Umbilical cord (tissue), 2 donors: ENCODE data around the gene TRMT112. TPM values are rescaled to one million over a fixed set of nuclear protein-coding genes. Genes with fewer than 3 reads are reported as not detected.
A peak's percentile ranks its signal among the peaks of the same experiment; 100 is the strongest.

Source experiments
- DNase-seq: peaks from one replicate; pipeline ENCODE4 v3.0.0-alpha.2; 2015; ENCODE audit warnings: low spot score
- total RNA-seq: library from RNA; depleted of rRNA; stranded (reverse); fragments of >200 nt; gene quantifications from one replicate; pipeline ENCODE4 v1.2.3, GENCODE V29; 2014; ENCODE audit warnings: low replicate concordance; ENCODE audit not compliant: insufficient read depth

The TRMT112 gene
- total RNA-seq, 1 donor from 2014 or later, result 226 TPM

DNA sequence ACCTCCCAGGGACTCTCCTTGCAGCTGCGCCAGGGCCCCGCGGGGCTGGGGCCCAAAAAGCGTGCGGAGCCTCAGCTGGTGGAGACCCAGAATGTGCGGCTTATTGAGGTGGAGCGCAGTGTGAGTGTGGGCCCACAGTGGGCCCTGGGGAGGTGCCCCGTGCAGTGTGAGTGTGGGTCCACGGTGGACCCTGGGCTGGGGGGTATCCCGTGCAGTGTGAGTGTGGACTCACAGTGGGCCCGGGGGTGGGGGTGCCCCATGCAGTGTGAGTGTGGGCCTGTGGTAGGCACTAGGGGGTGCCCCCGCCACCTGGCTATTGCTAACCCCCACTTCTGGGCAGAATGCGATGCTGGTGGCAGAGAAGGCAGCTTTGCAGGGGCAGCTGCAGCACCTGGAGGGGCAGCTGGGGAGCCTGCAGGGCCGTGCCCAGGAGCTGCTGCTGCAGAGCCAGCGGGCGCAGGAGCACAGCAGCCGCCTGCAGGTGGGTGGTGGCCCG is 33.8 kb upstream of the TRMT112 start:
- DNase-seq, result no peak

- DNase-seq, result no peak
These were observed 32.0 kb upstream of the TRMT112 start for GRCh38 chr11:64349404-64349803.

GRCh38 chr11:64349025-64349387 is 31.6 kb upstream of the TRMT112 start:
- no peak for DNase-seq

DNA sequence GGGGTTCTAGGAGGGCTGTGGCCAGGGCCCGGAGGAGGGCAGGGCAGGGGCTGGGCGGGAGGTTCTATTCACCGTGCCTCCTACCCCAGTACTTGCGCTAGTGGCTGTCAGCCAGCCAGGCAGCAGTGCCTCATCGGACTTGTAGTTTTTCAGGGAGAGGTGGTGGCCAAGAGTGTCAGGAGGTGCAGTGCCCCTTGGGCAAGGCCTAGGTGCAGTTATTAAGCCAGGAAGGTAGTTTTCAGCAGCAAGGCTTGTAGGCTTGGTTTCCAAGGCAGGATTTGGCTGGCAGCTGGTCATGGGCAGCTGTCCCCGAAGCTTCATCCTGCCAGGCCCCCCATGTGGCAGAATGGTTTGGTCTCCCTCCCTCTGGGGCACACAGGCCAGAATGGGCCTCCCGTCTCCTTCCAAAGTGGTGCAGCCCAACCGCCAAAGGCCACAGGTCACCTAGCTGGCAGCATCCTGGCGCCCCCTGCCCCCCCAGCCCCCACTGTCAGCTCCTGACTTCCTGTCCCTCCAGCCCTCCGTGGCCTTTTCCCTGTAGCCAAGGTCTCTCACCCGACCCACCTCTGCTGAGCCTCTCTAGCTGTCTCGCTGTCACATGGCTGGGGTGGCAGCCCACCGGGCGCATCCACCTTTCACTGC is 31.1 kb upstream of the TRMT112 start:
- no peak for DNase-seq

GRCh38 chr11:64347193-64347867 is 30.0 kb upstream of the TRMT112 start:
- no peak for DNase-seq

GRCh38 chr11:64344787-64345186 is 27.4 kb upstream of the TRMT112 start:
- no peak for DNase-seq

- DNase-seq, result no peak
These were observed 26.6 kb upstream of the TRMT112 start for GRCh38 chr11:64343767-64344559.

- DNase-seq, result no peak
These were observed 25.7 kb upstream of the TRMT112 start for GRCh38 chr11:64342869-64343745.

- peak; percentile 80 for DNase-seq
These were observed 24.8 kb upstream of the TRMT112 start for GRCh38 chr11:64341851-64342791.

GRCh38 chr11:64341429-64341828 is 24.1 kb upstream of the TRMT112 start:
- DNase-seq, result no peak

DNA sequence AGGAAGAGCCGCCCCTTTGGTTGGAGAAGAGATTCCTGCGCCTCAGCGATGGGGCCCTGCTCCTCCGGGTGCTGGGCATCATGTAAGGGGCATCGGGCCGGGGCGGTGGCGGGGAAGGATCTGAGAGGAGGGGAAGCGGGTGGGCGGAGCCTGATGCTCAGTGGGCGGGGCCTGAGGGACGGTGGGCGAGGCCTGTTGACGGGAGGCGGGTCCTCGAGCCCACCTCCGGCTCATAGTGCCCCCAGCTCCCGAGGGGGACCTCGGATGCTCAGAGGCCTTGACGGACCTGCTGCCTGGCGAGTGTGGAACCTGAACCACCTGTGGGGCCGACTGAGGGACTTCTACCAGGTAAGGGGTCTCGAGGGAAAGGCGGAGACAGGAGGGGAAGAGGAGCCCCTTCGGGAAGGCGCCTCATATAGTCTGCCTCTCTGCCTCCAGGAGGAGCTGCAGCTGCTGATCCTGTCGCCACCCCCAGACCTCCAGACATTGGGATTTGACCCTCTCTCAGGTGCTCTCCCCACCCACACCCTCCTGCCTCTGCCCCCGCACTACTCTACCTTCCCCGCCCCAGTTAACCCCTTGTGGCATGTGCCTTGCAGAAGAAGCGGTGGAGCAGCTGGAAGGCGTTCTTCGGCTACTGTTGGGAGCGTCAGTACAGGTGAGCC is 23.4 kb upstream of the TRMT112 start:
- DNase-seq, result no peak

DNA sequence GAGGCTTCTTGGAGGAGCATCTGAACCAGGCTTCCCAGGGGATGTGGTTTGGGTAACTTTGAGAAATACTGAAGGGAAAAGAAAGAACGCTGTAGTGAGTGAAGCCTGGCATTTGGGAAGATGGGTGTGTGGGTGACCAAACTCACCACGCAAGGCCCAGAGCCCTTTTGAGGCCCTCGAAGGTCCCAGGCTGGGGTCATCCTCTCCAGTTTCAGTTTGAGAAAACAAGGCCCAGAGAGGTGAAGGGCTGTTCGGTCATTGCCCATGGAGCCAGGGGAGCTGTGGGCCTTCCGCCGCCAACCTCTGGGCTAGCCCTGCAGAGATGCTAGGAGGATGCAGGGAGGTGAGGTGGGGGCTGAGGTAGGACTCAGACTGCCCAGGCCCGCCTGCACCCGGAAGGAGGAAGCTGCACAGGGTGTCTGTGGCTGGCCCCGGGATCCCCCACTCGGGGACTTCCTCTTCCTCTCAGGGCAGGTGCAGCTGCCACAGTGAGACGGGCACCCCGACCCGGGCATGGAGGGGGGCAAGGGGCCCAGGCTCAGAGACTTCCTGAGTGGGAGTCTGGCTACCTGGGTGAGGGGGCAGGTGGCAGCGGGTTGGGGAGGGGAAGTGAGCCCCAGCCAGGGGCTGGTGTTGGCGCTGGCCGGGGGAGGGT is 22.5 kb upstream of the TRMT112 start, which contains the start of gene CCDC88B:
Gene CCDC88B, plus strand, starts transcription at position 451 of the 655 bp plus-strand sequence. Its CDS starts 63 bp downstream, at position 514.
- DNase-seq, result no peak

DNA sequence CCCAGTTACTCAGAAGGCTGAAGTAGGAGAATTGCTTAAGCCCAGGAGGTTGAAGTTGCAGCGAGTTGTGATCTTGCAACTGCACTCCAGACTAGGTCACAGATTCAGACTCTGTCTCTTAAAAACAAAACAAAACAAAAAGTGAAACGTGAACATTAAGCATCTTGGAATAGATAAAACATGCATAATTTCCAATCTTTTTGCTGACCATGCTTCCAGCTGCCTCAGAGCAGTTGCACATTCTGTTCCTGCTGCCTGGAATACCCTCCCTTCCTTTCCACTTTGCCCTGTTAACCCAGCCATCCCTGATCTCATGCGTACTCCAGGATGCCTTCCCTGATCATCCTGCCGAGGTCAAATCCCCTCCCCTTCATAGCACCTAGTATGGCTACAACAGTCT is 21.9 kb upstream of the TRMT112 start:
- no peak for DNase-seq

DNA sequence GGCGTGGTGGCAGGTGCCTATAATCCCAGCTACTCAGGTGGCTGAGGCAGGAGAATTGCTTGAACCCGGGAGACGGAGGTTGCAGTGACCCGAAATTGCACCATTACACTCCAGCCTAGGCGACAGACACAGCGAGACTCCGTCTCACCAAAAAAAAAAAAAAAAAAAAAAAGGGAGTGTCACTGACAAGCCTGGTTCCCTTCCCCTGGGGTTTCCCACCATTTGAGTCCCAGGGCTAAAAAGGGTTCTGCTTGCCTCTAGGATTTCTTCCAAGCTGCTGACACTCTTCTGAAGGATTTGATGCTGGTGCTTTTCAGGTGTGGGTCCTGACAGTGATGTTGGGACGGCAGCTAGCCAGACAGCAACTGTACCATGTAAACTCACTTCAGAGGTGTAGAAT is 21.4 kb upstream of the TRMT112 start:
- DNase-seq, result no peak

DNA sequence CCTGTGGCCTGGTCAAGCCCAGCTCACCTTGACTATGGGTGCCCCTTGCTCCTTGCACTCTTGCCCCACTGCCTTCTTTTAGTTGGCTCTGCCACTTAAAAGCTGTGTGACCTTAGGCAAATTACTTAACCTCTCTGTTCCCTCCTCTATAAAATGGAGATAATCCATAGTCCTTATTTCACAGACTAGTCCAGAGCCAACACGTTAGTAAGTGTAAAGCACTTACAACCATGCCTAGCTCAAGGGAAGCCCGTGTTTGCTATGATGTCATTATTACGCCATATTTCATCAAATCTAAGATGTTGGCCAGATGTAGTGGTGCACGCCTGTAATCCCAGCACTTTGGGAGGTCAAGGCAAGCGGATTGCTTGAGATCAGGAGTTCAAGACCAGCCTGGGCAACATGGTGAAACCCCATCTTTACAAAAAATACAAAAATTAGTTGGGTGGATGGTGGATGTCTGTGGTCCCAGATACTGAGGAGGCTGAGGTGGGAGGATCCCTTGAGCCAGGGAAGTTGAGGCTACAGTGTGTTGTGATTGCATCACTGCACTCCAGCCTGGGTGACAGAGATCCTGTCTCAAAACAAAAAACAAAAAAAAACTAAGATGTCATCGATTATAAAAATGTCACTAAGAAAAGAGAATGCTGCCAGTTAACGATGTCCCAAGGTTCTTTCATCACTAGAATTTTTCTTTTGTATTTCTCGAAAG is 20.3 kb upstream of the TRMT112 start:
- DNase-seq, result no peak

DNA sequence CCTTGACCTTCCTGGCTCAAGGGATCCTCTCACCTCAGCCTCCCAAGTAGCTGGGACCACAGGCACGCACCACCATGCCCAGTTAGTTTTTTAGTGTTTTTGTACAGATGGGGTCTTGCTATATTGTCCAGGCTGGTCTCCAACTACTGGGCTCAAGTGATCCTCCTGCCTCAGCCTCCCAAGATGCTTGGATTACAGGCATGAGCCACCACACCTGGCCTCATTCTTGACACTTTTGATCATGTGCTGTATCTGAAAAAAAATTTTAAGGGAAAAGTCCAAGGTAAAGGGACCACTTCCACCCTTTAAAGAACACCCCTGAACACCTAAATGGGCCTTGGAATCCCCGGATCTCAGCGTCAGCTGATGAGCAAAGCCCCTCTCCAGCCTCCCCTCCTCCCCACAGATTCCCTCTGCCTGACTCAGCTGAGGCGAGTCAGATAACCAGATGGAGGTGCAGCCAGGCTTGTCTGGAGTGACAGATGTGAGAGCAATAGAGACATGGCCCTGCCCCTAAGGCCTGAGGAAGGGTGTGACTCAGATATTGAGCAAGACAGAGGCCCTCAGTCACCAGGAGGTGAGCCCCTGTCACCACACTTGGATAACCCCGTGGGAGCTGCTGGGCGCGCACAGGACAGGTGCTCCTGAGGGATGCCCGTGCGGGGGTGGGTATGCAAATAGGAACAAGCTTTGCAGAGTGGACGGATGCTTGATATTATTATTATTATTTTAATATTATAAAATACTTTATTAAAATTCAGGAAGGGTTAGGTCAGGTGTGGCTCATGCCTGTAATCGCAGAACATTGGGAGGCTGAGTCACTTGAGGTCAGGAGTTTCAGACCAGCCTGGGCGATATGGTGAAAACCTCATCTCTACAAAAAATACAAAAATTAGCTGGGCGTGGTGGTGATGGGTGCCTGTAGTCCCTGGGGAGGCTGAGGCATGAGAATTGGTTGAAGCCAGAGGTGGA is 17.7 kb upstream of the TRMT112 start:
- peak; percentile 86 for DNase-seq

DNA sequence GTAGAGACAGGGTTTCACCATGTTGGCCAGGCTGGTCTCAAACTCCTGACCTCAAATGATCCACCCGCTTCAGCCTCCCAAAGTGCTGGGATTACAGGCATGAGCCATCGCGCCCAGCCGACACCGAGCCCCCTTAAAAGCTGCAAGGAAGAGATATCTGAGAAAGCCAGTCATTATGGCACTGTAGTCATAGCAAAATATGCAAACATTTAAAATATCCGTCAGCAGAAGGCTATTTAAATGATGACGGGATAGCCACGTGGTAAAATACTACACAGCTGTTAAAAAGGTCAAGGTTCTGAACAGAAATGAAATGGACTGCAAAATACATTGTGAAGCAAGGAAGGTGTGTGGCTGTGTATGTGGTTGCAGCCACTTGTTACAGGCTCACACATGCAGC is 16.2 kb upstream of the TRMT112 start:
- no peak for DNase-seq
